GM12878 (cell line): ENCODE measurements around the gene TMC8. TPM values are rescaled to one million over a fixed set of nuclear protein-coding genes. Genes with fewer than 3 reads are reported as not detected.

Experiments
- BCL11A ChIP-seq: IDR thresholded peaks from 2 replicates; pipeline ENCODE4 v1.6.1; 2011; ENCODE audit warnings: low read depth, low read length
- CBX3 ChIP-seq: fragments of 200-600 bp; sonication (generic); IDR thresholded peaks from 2 replicates; pipeline ENCODE4 v1.6.1; 2016; ENCODE audit warnings: low read depth, borderline replicate concordance
- CBX5 ChIP-seq: sonication (generic); IDR thresholded peaks from 2 replicates; pipeline ENCODE4 v1.6.1; 2016; ENCODE audit warnings: low read depth, moderate library complexity, mild to moderate bottlenecking, inconsistent platforms
- FOS ChIP-seq: IDR thresholded peaks from 3 replicates; pipeline ENCODE4 v1.6.1; 2011; ENCODE audit warnings: borderline replicate concordance; ENCODE audit not compliant: insufficient read length; ENCODE audit errors: extremely low read depth
- FOXM1 ChIP-seq: IDR thresholded peaks from 2 replicates; pipeline ENCODE4 v1.6.1; 2012; ENCODE audit warnings: low read depth, mild to moderate bottlenecking, inconsistent platforms, low read length, moderate library complexity
- HDAC6 ChIP-seq: fragments of 200-600 bp; sonication (generic); IDR thresholded peaks from one replicate; pipeline ENCODE4 v1.8.0; 2017; ENCODE audit warnings: antibody characterized with exemption; ENCODE audit not compliant: unreplicated experiment
- HDGF ChIP-seq: fragments of 450-650 bp; IDR thresholded peaks from 2 replicates; pipeline ENCODE4 v1.6.1; 2016; ENCODE audit warnings: antibody characterized with exemption
- JUNB ChIP-seq: IDR thresholded peaks from 2 replicates; pipeline ENCODE4 v1.6.1; 2016; ENCODE audit warnings: antibody characterized with exemption, mild to moderate bottlenecking
- KAT2A ChIP-seq: conservative IDR thresholded peaks from 2 replicates; pipeline ENCODE4 v1.6.1; 2011; ENCODE audit warnings: low read depth, low read length; ENCODE audit not compliant: control insufficient read depth
- LARP7 ChIP-seq: fragments of 450-650 bp; IDR thresholded peaks from 2 replicates; pipeline ENCODE4 v1.6.1; 2017; ENCODE audit warnings: mild to moderate bottlenecking
- MTA3 ChIP-seq: IDR thresholded peaks from 2 replicates; pipeline ENCODE4 v1.6.1; 2012; ENCODE audit warnings: low read length, inconsistent platforms, borderline replicate concordance
- NR2C1 ChIP-seq: fragments of 450-650 bp; IDR thresholded peaks from 2 replicates; pipeline ENCODE4 v1.6.1; 2017; ENCODE audit warnings: antibody characterized with exemption, mild to moderate bottlenecking, moderate library complexity
- RAD51 ChIP-seq: fragments of 450-650 bp; IDR thresholded peaks from 2 replicates; pipeline ENCODE4 v1.6.1; 2016; ENCODE audit warnings: moderate library complexity, mild to moderate bottlenecking, inconsistent platforms
- RFX5 ChIP-seq: IDR thresholded peaks from 2 replicates; pipeline ENCODE4 v1.6.1; 2011; ENCODE audit warnings: low read depth, low read length, improper control_type of control experiment
- SMAD1 ChIP-seq: fragments of 450-650 bp; IDR thresholded peaks from 2 replicates; pipeline ENCODE4 v1.6.1; 2018; ENCODE audit warnings: mild to moderate bottlenecking, low read depth; ENCODE audit not compliant: partially characterized antibody
- WRNIP1 ChIP-seq: IDR thresholded peaks from 2 replicates; pipeline ENCODE4 v1.6.1; 2011; ENCODE audit warnings: low read depth, low read length, improper control_type of control experiment, borderline replicate concordance
- ZSCAN29 ChIP-seq: fragments of 450-650 bp; IDR thresholded peaks from 2 replicates; pipeline ENCODE4 v1.6.1; 2017; ENCODE audit warnings: mild to moderate bottlenecking, moderate library complexity
- ZZZ3 ChIP-seq: IDR thresholded peaks from 2 replicates; pipeline ENCODE4 v1.6.1; 2011; ENCODE audit warnings: low read depth; ENCODE audit not compliant: control insufficient read depth, insufficient read length
- polyA plus RNA-seq, 11 experiments: library from polyadenylated mRNA; depleted of rRNA in 4 of 11; unstranded in 6 of 11; stranded (reverse) in 5 of 11; fragments of >200 nt; fragmentation: Nextera tagmentation in 4 of 11; fragmentation: Illumina TruSeq in 1 of 11; extraction: Ambion mirVana in 4 of 11; extraction: Trizol in 1 of 11; gene quantifications; 1 replicate in 1 of 11; 2 replicates in 10 of 11; pipeline versions ENCODE4 v1.2.1 to v1.2.3, GENCODE V29; 2011 to 2016; ENCODE audit warnings: inconsistent platforms in 2 of 11, missing spikeins in 2 of 11, low read depth in 1 of 11
- total RNA-seq, 4 experiments: library from RNA; depleted of rRNA in 3 of 4; stranded (reverse); fragments of >200 nt in 3 of 4; fragmentation: Illumina TruSeq in 1 of 4; extraction: Trizol in 1 of 4; gene quantifications; 2 replicates each; pipeline versions ENCODE4 v1.2.1 to v1.2.3, GENCODE V29; 2013 to 2021
- TF ChIP-seq, protein P1 (sequence below): IDR thresholded peaks from 2 replicates; pipeline ENCODE4 v1.6.1; 2011; ENCODE audit warnings: low read depth, mild to moderate bottlenecking, low read length, moderate library complexity, borderline replicate concordance; ENCODE audit errors: extremely low read depth
- TF ChIP-seq, protein P2 (sequence below): fragments of 450-650 bp; IDR thresholded peaks from 2 replicates; pipeline ENCODE4 v1.6.1; 2017; ENCODE audit warnings: low read depth, mild to moderate bottlenecking, moderate library complexity
- TF ChIP-seq, protein P3 (sequence below): fragments of 450-650 bp; IDR thresholded peaks from 2 replicates; pipeline ENCODE4 v1.6.1; 2014; ENCODE audit warnings: mild to moderate bottlenecking
- TF ChIP-seq, protein P4 (sequence below): fragments of 450-650 bp; IDR thresholded peaks from 2 replicates; pipeline ENCODE4 v1.6.1; 2017; ENCODE audit warnings: mild to moderate bottlenecking, moderate library complexity

Gene TMC8
- total and polyA plus RNA-seq, 10 of the 15 experiments (the other 5 are each of a cell fraction or from before 2014, with no cell fraction given): 2.7 to 128 (median 40.0) TPM

DNA sequence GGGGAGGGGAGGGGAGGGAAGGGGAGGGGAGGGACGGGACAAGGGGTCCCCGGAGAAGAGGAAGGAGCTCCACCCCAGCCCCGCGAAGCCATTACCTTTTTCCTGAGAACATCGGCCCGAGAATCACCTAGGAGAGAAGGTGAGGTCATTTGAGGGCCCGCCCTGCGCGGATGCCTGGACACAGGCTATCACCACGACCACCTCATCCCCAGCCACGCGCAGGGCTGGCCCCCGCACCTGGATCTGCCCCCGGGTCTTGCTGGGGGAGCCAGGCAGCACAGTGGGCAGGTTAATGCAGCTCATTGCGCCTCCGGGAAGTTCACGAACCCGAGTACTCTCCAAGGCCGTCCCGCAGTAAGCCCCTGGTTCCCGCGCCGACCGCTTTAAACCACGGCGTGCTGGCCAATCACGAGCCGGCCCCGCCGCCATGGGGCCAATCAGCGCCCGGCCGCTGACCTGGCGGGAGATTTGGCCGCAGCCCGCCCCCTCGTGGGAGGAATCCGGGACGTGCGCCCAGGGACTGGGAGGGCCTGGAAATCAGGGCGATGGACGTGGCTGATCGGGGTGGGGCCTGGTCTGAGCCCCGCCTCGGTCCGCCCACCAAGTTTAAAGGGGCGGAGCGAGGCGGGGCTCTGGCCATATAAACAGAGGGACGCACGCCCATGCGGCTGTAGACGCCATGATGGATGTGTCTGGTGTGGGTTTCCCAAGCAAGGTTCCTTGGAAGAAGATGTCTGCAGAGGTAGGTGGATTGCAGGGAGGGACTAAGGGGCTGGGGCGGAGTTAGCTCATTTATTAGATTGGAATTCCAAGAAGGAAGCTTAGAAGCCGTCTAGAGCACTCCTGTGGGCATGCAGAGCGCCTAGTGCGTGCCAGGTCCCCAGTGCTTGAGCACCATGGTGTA lies 56.4 kb downstream of the TMC8 start, which contains the start of the genes AFMID and TK1 (continued):
- TF ChIP-seq CBX3 (no peak), MTA3 (no peak), FOS (peak; percentile 70), SMAD1 (peak; percentile 82), ZZZ3 (no peak), HDAC6 (peak; percentile 41), FOXM1 (peak; percentile 83), CBX5 (no peak), RFX5 (peak; percentile 58; the same call in 1 of the 2 replicates), RAD51 (no peak), KAT2A (no peak), WRNIP1 (peak; percentile 27; the same call in 1 of the 2 replicates), ZSCAN29 (no peak), HDGF (peak; percentile 77; the same call in 1 of the 2 replicates), NR2C1 (no peak), JUNB (no peak), LARP7 (peak; percentile 29), BCL11A (no peak)
- TF ChIP-seq, protein P1, sequence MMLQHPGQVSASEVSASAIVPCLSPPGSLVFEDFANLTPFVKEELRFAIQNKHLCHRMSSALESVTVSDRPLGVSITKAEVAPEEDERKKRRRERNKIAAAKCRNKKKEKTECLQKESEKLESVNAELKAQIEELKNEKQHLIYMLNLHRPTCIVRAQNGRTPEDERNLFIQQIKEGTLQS: no peak
- TF ChIP-seq, protein P2, sequence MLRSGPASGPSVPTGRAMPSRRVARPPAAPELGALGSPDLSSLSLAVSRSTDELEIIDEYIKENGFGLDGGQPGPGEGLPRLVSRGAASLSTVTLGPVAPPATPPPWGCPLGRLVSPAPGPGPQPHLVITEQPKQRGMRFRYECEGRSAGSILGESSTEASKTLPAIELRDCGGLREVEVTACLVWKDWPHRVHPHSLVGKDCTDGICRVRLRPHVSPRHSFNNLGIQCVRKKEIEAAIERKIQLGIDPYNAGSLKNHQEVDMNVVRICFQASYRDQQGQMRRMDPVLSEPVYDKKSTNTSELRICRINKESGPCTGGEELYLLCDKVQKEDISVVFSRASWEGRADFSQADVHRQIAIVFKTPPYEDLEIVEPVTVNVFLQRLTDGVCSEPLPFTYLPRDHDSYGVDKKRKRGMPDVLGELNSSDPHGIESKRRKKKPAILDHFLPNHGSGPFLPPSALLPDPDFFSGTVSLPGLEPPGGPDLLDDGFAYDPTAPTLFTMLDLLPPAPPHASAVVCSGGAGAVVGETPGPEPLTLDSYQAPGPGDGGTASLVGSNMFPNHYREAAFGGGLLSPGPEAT: peak; percentile 56; the same call in 1 of the 2 replicates
- TF ChIP-seq, protein P3, sequence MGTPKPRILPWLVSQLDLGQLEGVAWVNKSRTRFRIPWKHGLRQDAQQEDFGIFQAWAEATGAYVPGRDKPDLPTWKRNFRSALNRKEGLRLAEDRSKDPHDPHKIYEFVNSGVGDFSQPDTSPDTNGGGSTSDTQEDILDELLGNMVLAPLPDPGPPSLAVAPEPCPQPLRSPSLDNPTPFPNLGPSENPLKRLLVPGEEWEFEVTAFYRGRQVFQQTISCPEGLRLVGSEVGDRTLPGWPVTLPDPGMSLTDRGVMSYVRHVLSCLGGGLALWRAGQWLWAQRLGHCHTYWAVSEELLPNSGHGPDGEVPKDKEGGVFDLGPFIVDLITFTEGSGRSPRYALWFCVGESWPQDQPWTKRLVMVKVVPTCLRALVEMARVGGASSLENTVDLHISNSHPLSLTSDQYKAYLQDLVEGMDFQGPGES: peak; percentile 38; the same call in 1 of the 2 replicates
- TF ChIP-seq, protein P4, sequence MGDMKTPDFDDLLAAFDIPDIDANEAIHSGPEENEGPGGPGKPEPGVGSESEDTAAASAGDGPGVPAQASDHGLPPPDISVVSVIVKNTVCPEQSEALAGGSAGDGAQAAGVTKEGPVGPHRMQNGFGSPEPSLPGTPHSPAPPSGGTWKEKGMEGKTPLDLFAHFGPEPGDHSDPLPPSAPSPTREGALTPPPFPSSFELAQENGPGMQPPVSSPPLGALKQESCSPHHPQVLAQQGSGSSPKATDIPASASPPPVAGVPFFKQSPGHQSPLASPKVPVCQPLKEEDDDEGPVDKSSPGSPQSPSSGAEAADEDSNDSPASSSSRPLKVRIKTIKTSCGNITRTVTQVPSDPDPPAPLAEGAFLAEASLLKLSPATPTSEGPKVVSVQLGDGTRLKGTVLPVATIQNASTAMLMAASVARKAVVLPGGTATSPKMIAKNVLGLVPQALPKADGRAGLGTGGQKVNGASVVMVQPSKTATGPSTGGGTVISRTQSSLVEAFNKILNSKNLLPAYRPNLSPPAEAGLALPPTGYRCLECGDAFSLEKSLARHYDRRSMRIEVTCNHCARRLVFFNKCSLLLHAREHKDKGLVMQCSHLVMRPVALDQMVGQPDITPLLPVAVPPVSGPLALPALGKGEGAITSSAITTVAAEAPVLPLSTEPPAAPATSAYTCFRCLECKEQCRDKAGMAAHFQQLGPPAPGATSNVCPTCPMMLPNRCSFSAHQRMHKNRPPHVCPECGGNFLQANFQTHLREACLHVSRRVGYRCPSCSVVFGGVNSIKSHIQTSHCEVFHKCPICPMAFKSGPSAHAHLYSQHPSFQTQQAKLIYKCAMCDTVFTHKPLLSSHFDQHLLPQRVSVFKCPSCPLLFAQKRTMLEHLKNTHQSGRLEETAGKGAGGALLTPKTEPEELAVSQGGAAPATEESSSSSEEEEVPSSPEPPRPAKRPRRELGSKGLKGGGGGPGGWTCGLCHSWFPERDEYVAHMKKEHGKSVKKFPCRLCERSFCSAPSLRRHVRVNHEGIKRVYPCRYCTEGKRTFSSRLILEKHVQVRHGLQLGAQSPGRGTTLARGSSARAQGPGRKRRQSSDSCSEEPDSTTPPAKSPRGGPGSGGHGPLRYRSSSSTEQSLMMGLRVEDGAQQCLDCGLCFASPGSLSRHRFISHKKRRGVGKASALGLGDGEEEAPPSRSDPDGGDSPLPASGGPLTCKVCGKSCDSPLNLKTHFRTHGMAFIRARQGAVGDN: peak; percentile 54; the same call in 1 of the 2 replicates
- TF ChIP-seq, all 136 proteins: peak for 49
